ENCODE data around the gene EIF3L.

GRCh38 chr22:37801946-37802309, 47.3 kb upstream of the EIF3L start:
- no peak for TF ChIP-seq CTCF (conservative IDR thresholded peaks at IDR 0.05 in 1 of 2, IDR thresholded peaks at IDR 0.05 in 1 of 2; ENCODE audit: low read depth in 1 of 2, low read length in 2 of 2)
- TF ChIP-seq EZH2 (IDR thresholded peaks at IDR 0.05; ENCODE audit: low read length, missing control alignments): no peak
